ENCODE results near the gene ADCY2. TPM values are rescaled to one million over a fixed set of nuclear protein-coding genes. Genes with fewer than 3 reads are reported as not detected.

The ADCY2 gene
- total RNA-seq, 1 experiment from 2014 or later, result not detected

DNA sequence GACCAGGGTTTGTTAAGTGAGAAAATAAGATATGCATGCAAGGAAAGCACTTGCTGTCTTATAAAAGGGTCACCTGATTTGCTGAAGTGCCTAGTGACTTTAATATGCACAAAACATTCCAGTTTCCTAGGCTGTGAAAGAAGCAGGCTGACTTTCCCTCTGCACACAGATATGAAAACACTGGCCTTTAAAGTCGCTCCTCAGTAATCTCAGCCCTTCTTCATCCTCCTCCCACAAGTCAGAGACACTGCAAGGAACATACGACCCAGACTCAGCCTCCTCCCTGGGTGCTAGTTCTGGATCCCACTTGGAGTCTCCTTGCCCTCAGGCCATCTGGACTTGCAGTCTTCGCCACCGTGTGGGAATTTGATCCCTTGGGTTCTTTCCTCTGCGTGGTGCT, 288.9 kb downstream of the ADCY2 start:
- ChIA-PET POLR2A (no interaction called here), CTCF (interaction anchor here (0.7 kb wide), 1 partner anchor 12 kb away, joined by 3 read pairs; no protein-coding TSS in a partner anchor)
- H3K4me3 Mint-ChIP-seq (ENCODE audit: unreplicated experiment), result no peak overlapping the region
- no TSS peak for BruUV-seq (replicated peaks)
- H3K9me3 Mint-ChIP-seq (ENCODE audit: unreplicated experiment), result no peaks in the 10 kb centered on the region
- no peak for TF ChIP-seq CTCF (IDR thresholded peaks at IDR 0.05; ENCODE audit: unreplicated experiment)
- H3K4me1 Mint-ChIP-seq (ENCODE audit: insufficient read depth, unreplicated experiment), result no peaks in the 10 kb centered on the region
- no peak overlapping the region for H3K27ac Mint-ChIP-seq (ENCODE audit: low read depth, unreplicated experiment)
- no peak for DNase-seq (ENCODE audit: unreplicated experiment)
- intact Hi-C loops (cut with micrococcal nuclease), result no loop called here
- no peaks in the 10 kb centered on the region for H3K36me3 Mint-ChIP-seq (ENCODE audit: insufficient read depth, unreplicated experiment)
- peaks cover 71% of the 10 kb centered on the region for H3K27me3 Mint-ChIP-seq (ENCODE audit: insufficient read depth, unreplicated experiment)

DNA sequence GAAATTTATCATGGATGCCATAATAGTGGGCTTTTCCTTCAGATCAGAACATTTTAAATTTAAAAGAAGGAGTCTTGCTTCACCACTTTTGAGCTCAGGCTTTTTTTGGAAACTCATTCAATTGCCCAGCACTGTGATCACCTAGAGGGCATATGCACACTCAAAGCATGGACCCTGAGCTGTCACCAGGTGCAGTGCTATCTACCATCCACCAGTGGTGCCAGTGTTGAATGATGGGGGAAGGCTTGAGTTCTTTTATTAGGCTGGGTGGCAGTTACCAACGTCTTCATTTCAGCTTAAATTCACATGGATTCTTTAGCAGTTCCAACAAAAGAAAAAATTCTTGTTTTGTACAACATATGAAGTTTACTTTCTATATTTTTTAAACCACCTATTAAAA, 290.9 kb downstream of the ADCY2 start:
- H3K27ac Mint-ChIP-seq (ENCODE audit: low read depth, unreplicated experiment), result no peak overlapping the region
- DNase-seq (ENCODE audit: unreplicated experiment), result no peak
- ChIA-PET CTCF (interaction anchor here (0.6 to 1.0 kb wide), 3 partner anchors 10 to 59 kb away, joined by 3 to 5 read pairs (median 3); no protein-coding TSS in a partner anchor), POLR2A (no interaction called here)
- intact Hi-C loops (cut with micrococcal nuclease), result no loop called here
- BruUV-seq (replicated peaks), result no TSS peak
- peaks cover 62% of the 10 kb centered on the region for H3K27me3 Mint-ChIP-seq (ENCODE audit: insufficient read depth, unreplicated experiment)
- no peak for TF ChIP-seq CTCF (IDR thresholded peaks at IDR 0.05; ENCODE audit: unreplicated experiment)
- H3K36me3 Mint-ChIP-seq (ENCODE audit: insufficient read depth, unreplicated experiment), result no peaks in the 10 kb centered on the region
- H3K9me3 Mint-ChIP-seq (ENCODE audit: unreplicated experiment), result no peaks in the 10 kb centered on the region
- H3K4me3 Mint-ChIP-seq (ENCODE audit: unreplicated experiment), result no peak overlapping the region
- no peaks in the 10 kb centered on the region for H3K4me1 Mint-ChIP-seq (ENCODE audit: insufficient read depth, unreplicated experiment)

DNA sequence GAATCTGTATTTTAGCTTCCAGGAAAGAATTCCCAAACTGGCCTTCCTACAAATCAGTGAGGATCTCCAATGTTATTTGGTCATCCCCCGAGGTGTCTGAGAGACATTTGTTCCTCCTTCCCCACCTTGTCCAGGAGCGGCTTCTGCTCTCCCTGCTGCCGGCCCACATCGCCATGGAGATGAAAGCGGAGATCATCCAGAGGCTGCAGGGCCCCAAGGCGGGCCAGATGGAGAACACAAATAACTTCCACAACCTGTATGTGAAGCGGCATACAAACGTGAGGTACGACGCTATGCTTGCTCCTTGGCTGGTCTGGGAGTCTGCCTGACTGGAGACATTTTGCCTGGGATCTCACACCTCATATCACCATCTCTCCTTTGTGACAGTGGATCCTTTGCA, 294.6 kb downstream of the ADCY2 start:
- Mint-ChIP-seq H3K4me1 (ENCODE audit: insufficient read depth, unreplicated experiment) (no peaks in the 10 kb centered on the region), H3K9me3 (ENCODE audit: unreplicated experiment) (no peaks in the 10 kb centered on the region), H3K4me3 (ENCODE audit: unreplicated experiment) (no peak overlapping the region), H3K27me3 (ENCODE audit: insufficient read depth, unreplicated experiment) (peaks cover 58% of the 10 kb centered on the region), H3K36me3 (ENCODE audit: insufficient read depth, unreplicated experiment) (no peaks in the 10 kb centered on the region), H3K27ac (ENCODE audit: low read depth, unreplicated experiment) (no peak overlapping the region)
- POLR2A ChIA-PET, result no interaction called here
- CTCF ChIA-PET, result no interaction called here
- no peak for TF ChIP-seq CTCF (IDR thresholded peaks at IDR 0.05; ENCODE audit: unreplicated experiment)
- no TSS peak for BruUV-seq (replicated peaks)
- intact Hi-C loops (cut with micrococcal nuclease), result no loop called here
- no peak for DNase-seq (ENCODE audit: unreplicated experiment)

DNA sequence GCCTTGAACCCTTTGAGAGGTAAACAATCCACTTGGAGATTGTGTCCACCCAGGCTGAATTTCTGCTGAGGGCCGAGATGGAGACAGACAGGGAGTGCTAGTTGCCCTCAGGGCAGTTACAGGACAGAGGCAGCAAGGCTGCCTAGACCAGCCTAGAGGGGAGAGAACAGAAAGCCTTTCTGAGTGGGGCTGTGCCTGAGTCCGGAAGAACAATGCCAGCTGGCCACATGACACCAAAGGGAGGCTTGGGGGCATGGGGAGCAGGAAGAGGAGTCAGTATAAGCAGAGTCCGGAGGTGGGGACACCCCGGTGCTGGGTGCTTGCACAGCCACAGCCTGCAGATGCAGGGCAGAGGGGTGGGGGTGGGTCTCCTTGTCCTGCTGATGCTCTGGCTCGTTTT, 309.3 kb downstream of the ADCY2 start:
- Mint-ChIP-seq H3K36me3 (ENCODE audit: insufficient read depth, unreplicated experiment) (no peaks in the 10 kb centered on the region), H3K9me3 (ENCODE audit: unreplicated experiment) (peaks cover 3% of the 10 kb centered on the region), H3K27ac (ENCODE audit: low read depth, unreplicated experiment) (no peak overlapping the region), H3K4me3 (ENCODE audit: unreplicated experiment) (no peak overlapping the region), H3K4me1 (ENCODE audit: insufficient read depth, unreplicated experiment) (no peaks in the 10 kb centered on the region), H3K27me3 (ENCODE audit: insufficient read depth, unreplicated experiment) (peaks cover 37% of the 10 kb centered on the region)
- no peak for TF ChIP-seq CTCF (IDR thresholded peaks at IDR 0.05; ENCODE audit: unreplicated experiment)
- ChIA-PET POLR2A (no interaction called here), CTCF (no interaction called here)
- no TSS peak for BruUV-seq (replicated peaks)
- intact Hi-C loops (cut with micrococcal nuclease), result no loop called here
- DNase-seq (ENCODE audit: unreplicated experiment), result no peak

Measured in MCF 10A (cell line).